GM18498 (cell line): Measurements from ENCODE around the gene RBBP6.
A peak's percentile ranks its signal among the peaks of the same experiment; 100 is the strongest.
"Not testable (repeated sequence)": the region's sequence is repeated elsewhere in the genome, so short reads cannot be mapped to it uniquely, and the experiment has no call there.

Source experiments
- ATAC-seq: cut with Tn5 transposase; IDR thresholded peaks from one replicate; pipeline ENCODE4 v1.9.1; 2021; ENCODE audit warnings: mild to moderate bottlenecking, moderate library complexity; ENCODE audit not compliant: unreplicated experiment

The RBBP6 gene

GRCh38 chr16:24539295-24539849 is at the start of gene RBBP6:
TSS of gene RBBP6 (plus strand) at chr16:24539566. CDS start at chr16:24540627, 1,061 bp downstream.
- peak; percentile 89 for ATAC-seq

GRCh38 chr16:24490866-24491265 is 48.5 kb upstream of the RBBP6 start:
- no peak for ATAC-seq

DNA sequence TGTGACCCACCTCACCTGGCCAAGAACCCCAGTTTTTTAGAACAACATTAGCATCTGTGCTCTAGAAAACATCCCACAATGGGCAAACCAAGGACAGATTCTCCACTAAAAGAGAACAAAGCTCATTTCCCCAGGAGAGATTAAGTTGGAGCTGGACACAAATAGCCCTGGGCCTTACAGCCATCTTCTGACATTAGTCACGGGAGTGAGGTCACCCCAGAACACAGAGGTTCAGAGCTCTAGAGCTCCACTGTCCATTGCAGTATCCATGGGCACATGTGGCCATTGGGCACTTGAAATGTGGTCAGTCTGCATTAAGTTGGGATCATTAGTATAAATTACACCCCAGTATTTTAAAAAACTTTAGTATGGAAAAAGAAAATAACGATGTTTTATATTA is 47.6 kb upstream of the RBBP6 start:
- no peak for ATAC-seq

DNA sequence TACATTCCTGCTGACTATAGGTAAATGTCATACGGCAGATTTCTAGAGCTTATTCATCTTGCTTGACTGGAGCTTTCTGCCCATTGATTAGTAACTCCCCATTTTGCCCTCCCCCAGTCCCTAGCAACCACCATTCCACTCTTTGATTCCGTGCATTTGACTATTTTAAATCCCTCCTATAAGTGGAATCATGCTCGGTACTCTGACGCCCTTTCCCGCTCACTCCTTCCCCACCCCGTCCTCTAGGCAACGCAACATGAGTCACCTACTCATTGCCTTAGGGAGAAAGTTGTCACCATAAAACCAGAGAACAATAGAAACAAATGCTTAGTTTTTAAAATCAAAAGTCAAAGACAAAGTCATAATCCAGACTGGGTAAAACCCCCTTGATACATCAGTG is 45.5 kb upstream of the RBBP6 start:
- no peak for ATAC-seq

- ATAC-seq = not testable (repeated sequence)
Observed at GRCh38 chr16:24495207-24495606, 44.2 kb upstream of the RBBP6 start.

DNA sequence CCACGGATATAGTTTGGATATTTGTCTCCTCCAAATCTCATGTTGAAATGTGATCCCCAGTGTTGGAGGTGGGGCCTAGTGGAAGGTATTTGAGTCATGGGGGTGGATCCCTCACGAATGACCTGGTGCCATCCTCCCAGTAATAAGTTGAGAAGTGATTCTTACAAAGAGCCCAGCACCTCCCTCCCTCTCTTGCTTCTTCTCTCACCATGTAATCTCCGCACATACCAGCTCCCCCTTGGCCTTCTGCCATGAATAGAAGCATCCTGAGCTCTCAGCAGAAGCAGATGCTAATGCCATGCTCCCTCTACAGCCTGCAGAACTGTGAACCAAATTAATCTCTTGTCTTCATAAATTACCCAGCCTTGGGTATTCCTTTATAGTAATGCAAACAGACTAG is 41.9 kb upstream of the RBBP6 start:
- no peak for ATAC-seq

DNA sequence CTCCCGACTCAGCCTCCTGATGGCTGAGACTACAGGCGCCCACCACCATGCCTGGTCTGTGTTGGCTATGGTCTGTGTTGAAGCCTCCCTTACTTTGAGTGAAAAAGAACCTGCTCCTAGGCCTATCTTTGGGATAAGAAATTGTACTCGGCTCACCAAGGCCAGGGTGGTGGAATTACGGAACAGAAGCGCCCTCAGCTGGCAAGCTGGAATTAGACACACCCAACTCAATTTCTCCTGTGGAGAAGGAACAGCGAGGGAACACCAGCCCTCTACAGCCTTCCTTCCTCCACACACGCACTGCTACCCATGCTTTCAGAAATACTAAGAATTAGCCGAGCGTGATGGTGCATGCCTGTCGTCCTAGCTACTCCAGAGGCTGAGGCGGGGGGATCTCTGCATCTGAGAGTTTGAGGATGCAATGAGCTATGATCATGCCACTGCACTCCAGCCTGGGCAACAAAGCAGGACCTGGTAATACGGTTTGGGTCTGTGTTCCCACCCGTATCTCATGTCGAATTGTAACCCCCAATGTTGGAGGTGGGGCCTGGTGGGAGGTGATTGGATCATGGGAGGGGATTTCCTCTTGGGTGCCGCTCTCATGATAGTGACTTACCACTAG is 40.1 kb upstream of the RBBP6 start:
- no peak for ATAC-seq

GRCh38 chr16:24504472-24505345 is 34.7 kb upstream of the RBBP6 start:
- peak; percentile 62 for ATAC-seq

GRCh38 chr16:24505959-24506358 is 33.4 kb upstream of the RBBP6 start:
- no peak for ATAC-seq

DNA sequence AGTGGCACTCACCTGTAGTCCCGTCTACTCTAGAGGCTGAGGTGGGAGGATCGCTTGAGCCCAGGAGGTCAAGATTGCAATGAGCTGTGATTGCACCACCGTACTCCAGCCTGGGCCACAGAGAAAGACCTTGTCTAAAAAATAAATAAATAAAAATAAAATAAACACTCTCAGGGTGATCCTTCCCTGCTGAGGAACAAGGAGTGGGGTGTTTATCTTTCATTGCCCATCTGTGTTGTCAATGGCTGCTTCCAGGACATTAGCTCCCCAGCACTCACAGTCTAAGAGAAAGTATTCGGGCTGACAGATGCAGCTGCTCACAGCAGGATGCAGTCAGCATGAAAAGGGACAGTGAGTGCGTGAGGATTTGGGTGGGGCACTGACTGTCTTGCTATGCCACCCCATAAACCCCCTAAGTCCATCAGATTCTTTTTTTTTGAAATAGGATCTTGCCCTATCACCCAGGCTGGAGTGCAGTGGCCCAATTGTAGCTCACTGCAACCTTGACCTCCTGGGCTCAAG is 31.3 kb upstream of the RBBP6 start:
- no peak for ATAC-seq

DNA sequence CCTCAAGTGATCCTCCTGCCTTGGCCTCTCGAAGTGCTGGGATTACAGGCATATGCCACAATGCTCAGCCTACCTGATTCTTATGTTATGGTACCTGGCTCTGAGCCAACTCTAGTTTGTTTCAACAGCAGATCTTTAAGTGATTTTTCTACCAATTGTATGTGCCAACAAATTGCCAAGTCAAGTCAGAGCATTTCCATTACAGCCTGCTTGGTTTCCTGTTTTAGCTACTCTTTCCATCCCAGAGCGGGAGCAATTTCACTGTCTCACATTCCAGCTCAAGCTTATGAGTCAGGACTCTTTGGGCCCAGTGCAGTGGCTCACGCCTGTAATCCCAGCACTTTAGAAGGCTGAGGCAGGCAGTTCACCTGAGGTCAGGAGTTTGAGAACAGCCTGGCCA is 30.8 kb upstream of the RBBP6 start:
- ATAC-seq = no peak

DNA sequence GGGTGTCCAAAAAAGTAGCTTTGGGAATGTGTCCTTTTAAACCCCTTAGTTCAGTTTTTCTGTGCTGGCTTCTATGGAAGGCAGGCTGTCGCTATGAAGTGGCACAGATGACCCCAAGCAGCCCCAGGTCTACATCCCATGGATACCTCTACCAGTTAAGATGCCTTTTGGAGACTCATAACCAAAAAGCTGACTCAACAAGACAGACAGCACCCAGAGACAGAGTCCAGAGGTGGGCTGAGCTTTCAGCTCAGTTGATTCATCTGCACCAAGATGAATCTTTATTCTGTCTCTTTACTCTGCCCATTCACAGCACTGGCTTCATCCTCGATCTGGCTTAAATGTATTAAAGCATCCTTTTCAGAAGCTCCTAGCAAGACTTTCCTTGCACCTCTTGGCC is 29.8 kb upstream of the RBBP6 start:
- no peak for ATAC-seq

DNA sequence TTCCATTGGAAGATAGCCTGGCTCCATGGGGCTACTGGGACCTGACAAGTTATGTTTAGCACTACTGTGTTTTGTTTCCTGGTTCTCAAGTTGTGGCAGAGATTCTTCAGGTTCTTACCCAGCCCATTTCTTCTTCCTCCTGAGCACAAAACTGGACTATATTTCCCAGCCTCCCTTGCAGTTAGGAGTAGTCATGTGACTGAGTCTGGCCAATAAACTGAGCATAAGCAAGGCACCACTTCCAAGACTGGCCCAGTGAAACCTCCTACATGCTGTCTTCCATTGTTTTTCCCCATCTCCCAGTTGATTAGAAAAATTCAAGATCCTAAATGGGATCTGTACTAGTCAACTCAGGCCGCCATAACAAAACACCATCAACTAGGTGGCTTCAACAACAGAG is 28.2 kb upstream of the RBBP6 start:
- ATAC-seq = no peak

DNA sequence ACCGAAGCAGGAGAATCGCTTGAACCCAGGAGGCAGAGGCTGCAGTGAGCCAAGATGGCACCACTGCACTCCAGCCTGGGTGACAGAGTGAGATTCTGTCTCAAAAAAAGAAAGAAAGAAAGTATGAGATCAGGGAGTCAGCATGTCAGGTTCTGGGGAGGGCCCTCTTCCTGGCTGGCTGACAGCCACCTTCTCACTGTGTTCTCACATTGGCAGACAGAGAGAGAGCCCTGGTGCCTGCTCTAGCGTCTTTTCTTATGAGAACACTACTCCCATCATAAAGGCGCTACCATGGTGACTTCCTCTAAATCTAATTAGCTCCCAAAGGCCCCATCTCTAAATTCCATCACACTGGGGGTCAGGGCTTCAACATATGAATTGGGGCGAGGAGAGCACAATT is 27.6 kb upstream of the RBBP6 start:
- no peak for ATAC-seq

GRCh38 chr16:24514096-24514495 is 25.3 kb upstream of the RBBP6 start:
- no peak for ATAC-seq

DNA sequence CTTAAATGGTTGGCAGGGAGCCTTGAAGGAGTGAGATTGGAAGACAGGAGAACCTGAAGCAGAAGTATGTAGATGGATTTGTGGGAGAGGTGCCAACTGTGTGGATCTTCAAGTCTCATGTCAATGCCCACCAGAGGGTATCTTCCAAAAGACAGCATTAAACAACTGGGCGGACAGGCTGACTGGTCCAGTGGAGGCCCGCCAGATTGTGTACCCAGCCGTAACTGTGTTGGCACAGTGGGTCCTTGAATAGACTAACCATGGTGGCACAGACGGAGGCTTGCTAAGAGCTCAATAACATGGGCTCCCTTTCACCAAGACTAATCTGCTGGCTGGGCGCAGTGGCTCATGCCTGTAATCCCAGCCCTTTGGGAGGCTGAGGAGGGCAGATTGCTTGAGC is 24.2 kb upstream of the RBBP6 start:
- no peak for ATAC-seq

- no peak for ATAC-seq
Observed at GRCh38 chr16:24516900-24517669, 22.3 kb upstream of the RBBP6 start.

- no peak for ATAC-seq
Observed at GRCh38 chr16:24518498-24518897, 20.9 kb upstream of the RBBP6 start.

GRCh38 chr16:24520983-24521382 is 18.4 kb upstream of the RBBP6 start:
- no peak for ATAC-seq

DNA sequence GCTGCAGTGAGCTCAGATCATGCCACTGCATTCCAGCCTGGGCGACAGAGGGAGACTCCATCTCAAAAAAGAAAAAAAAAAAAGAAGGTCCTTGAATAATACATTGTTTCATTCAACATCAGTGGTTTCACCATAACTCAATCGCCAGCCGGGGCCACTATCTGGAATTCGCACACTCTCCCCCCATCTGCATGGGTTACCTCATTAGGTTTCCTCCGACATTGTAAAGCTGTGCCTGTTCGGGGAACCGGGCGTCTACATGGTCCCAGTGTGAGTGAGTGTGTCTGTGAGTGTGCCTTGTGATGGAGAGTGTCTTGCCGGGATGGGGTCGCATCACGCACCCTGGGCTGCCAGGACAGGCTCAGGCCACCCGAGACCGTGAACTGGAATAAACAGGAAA is 16.6 kb upstream of the RBBP6 start:
- no peak for ATAC-seq

DNA sequence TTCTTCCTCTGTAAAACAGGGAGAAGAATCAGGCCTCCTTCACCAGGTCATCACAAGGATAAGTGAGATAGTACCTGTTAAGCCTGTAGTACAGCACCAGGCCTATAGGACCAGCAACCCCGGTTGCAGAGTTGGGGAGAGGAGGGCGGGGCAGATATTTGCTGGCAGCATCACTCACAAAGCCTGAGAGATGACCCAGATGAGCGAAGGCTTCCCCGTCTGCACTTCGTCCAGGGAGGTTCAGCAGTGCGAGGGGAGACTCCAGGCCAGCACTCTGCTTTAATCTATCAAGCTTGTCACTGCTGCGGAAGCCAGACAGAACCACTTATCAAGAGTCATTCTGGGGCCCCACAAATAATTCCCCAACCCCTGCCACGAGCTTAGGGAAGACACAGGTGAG is 15.8 kb upstream of the RBBP6 start:
- ATAC-seq = no peak
